A673 (cell line): Measurements from ENCODE around the gene RAPGEF5.

Experiments
- CTCF ChIP-seq: fragments of 300-800, 200-600 bp; sonication (generic); conservative IDR thresholded peaks from 2 replicates; pipeline ENCODE4 v1.5.1; 2017; ENCODE audit warnings: low read depth, mild to moderate bottlenecking, antibody characterized with exemption, low read length, moderate library complexity, mixed read lengths
- EZH2 ChIP-seq: fragments of 200-600 bp; sonication (generic); IDR thresholded peaks from 2 replicates; pipeline ENCODE4 v1.6.1; 2017; ENCODE audit warnings: borderline replicate concordance, low read depth, mild to moderate bottlenecking, mixed read lengths, antibody characterized with exemption, low read length; ENCODE audit not compliant: poor library complexity, severe bottlenecking

- TF ChIP-seq CTCF (no peak), EZH2 (no peak)
Observed at GRCh38 chr7:22252936-22253536, 103.9 kb downstream of the RAPGEF5 start.
